ENCODE measurements around the gene KIRREL3. TPM values are rescaled to one million over a fixed set of nuclear protein-coding genes. Genes with fewer than 3 reads are reported as not detected.

Gene KIRREL3
- total and polyA plus RNA-seq, 9 of the 15 experiments (the other 6 are each of a cell fraction or from before 2014, with no cell fraction given): 0.04 to 0.10 TPM; not detected in 7

GRCh38 chr11:126790550-126791081 is 210.0 kb downstream of the KIRREL3 start:
- FAIRE-seq: no peak
- 1% methylated on average over 10 of the region's 10 CpGs for WGBS (ENCODE audit: insufficient coverage, low coverage, missing lambda C conversion rate)
- Histone ChIP-seq H3K9me3 (replicated peaks; ENCODE audit: control insufficient read depth, insufficient read depth, low read depth, low read length) (no peaks in the 10 kb centered on the region), H3K4me3 (no peak overlapping the region), H3K27me3 (ENCODE audit: control insufficient read depth in 2 of 2, insufficient read depth in 2 of 2, low read length in 2 of 2) (peaks cover 0 to 9% of the 10 kb centered on the region in 2 experiments; a peak in 1 of 5 replicates), H2AFZ (ENCODE audit: low read depth, low read length) (no peak overlapping the region), H3K4me1 (replicated peaks in 1 of 2; ENCODE audit: control insufficient read depth in 2 of 2, insufficient read depth in 2 of 2, low read length in 2 of 2) (no peaks in the 10 kb centered on the region), H4K20me1 (replicated peaks; ENCODE audit: control insufficient read depth, insufficient read depth, low read length) (0 out of 2 replicates have a peak, but pooled peaks cover 4% of the 10 kb centered on the region), H3K4me2 (ENCODE audit: insufficient read depth, low read length) (no peak overlapping the region), H3K27ac (ENCODE audit: extremely low read depth, low read depth, low read length) (no peak overlapping the region), H3K9ac (ENCODE audit: insufficient read depth in 1 of 2, low read depth in 2 of 2, low read length in 2 of 2) (no peak overlapping the region), H3K36me3 (ENCODE audit: control insufficient read depth, insufficient read depth, low read length) (no peaks in the 10 kb centered on the region), H3K9me1 (ENCODE audit: control insufficient read depth, insufficient read depth, low read length) (no peaks in the 10 kb centered on the region), H3K79me2 (ENCODE audit: control insufficient read depth, insufficient read depth, low read length) (no peaks in the 10 kb centered on the region)
- intact Hi-C loops (cut with micrococcal nuclease) (no loop called here), in situ Hi-C loops (cut with MboI) (no loop called here)
- peak; percentile 43; the same call in 2 of the 3 replicates for ATAC-seq
- no TSS peak for BruUV-seq (replicated peaks)
- ChIA-PET CTCF (ENCODE audit: low intra/inter-chr PET ratio) (no interaction called here), POLR2A (no interaction called here)
- TF ChIP-seq ARID2 (IDR thresholded peaks at IDR 0.05) (no peak), GABPB2 (CRISPR knock-in tag; conservative IDR thresholded peaks at IDR 0.05) (no peak), GTF2B (IDR thresholded peaks at IDR 0.05; ENCODE audit: extremely low read depth, insufficient read length) (no peak), SREBF2 (CRISPR knock-in tag; IDR thresholded peaks at IDR 0.05) (no peak), NBN (IDR thresholded peaks at IDR 0.05; ENCODE audit: low read depth) (no peak), RB1 (IDR thresholded peaks at IDR 0.05; ENCODE audit: low read depth) (no peak), ZNF232 (CRISPR knock-in tag; IDR thresholded peaks at IDR 0.05) (no peak), ZNF830 (CRISPR knock-in tag; IDR thresholded peaks at IDR 0.05) (no peak), THRA (IDR thresholded peaks at IDR 0.05) (no peak), RBM15 (IDR thresholded peaks at IDR 0.05; ENCODE audit: insufficient read depth, low read length) (no peak), DIDO1 (tag; IDR thresholded peaks at IDR 0.05; ENCODE audit: low read depth) (no peak), ESRRA (IDR thresholded peaks at IDR 0.05; ENCODE audit: borderline replicate concordance, low read depth) (no peak), CHD1 (IDR thresholded peaks at IDR 0.05; ENCODE audit: low read length) (no peak), ZNF263 (CRISPR knock-in tag; IDR thresholded peaks at IDR 0.05; ENCODE audit: borderline replicate concordance) (no peak), GABPB1 (CRISPR knock-in tag; IDR thresholded peaks at IDR 0.05) (no peak), MEF2D (tag; conservative IDR thresholded peaks at IDR 0.05; ENCODE audit: low read depth) (no peak), ZNF699 (CRISPR knock-in tag; IDR thresholded peaks at IDR 0.05; ENCODE audit: insufficient replicate concordance) (no peak)
- peak in 1 of 4 experiments; percentile 2 for DNase-seq (ENCODE audit: extremely low read depth in 1 of 4, low spot score in 3 of 4)

All from K562 (cell line).